ENCODE data around the gene MCRIP1. TPM values are rescaled to one million over a fixed set of nuclear protein-coding genes. Genes with fewer than 3 reads are reported as not detected.

MCRIP1 gene
- total and polyA plus RNA-seq, 2 experiments from 2014 or later, result 66.1 to 118 TPM

DNA sequence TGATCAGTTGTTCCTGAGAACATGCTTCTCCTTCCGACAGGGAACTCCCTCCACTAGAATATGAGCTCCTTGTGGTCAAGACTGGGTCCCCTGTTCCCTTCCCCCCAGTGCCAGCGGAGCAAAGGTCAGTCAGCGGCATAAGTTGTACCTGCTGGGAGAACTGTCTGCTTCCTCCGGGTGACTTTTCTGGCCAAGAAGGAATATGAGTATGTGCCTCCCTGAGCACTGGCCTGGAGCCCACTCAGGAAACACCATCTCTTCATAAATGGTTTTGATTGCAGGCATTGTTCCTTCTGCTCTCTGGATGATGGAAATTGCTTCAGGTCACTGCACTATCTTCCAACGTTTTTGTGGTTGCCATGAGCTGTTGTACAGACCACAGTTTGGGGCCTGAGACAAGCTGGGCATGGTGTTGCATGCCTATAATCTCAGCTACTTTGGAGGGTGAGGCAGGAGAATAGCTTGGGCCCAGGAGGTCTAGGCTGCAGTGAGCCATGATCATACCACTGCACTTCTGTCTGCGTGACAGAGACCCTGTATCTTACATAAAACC, 30.1 kb upstream of the MCRIP1 start:
- H3K9me2 ChIP-seq (replicated peaks; ENCODE audit: insufficient read depth), result no peaks in the 10 kb centered on the region
- H2AFZ ChIP-seq, result no peak overlapping the region
- no peaks in the 10 kb centered on the region for H3K9me3 ChIP-seq (ENCODE audit: low read depth)
- H3K79me2 ChIP-seq, result peaks cover 68% of the 10 kb centered on the region
- no peak for DNase-seq (ENCODE audit: low spot score)
- 93% methylated on average over 6 of the region's 6 CpGs for WGBS (ENCODE audit: low lambda C conversion rate, missing lambda C conversion rate)
- peak overlapping the region; percentile 96 for H3K4me2 ChIP-seq
- H3K27me3 ChIP-seq, result no peaks in the 10 kb centered on the region
- no peaks in the 10 kb centered on the region for H3K36me3 ChIP-seq (replicated peaks; ENCODE audit: insufficient read depth, low read depth)
- peaks cover 25% of the 10 kb centered on the region for H4K20me1 ChIP-seq (ENCODE audit: insufficient read depth, poor library complexity, severe bottlenecking)
- no peak overlapping the region for H3K4me3 ChIP-seq
- peak overlapping the region; percentile 26 for H3K27ac ChIP-seq
- TF ChIP-seq EZH2phosphoT487 (IDR thresholded peaks at IDR 0.05; ENCODE audit: low read depth, severe bottlenecking, unreplicated experiment) (no peak), EZH2 (IDR thresholded peaks at IDR 0.05; ENCODE audit: borderline replicate concordance) (no peak)
- TF ChIP-seq, protein P1, sequence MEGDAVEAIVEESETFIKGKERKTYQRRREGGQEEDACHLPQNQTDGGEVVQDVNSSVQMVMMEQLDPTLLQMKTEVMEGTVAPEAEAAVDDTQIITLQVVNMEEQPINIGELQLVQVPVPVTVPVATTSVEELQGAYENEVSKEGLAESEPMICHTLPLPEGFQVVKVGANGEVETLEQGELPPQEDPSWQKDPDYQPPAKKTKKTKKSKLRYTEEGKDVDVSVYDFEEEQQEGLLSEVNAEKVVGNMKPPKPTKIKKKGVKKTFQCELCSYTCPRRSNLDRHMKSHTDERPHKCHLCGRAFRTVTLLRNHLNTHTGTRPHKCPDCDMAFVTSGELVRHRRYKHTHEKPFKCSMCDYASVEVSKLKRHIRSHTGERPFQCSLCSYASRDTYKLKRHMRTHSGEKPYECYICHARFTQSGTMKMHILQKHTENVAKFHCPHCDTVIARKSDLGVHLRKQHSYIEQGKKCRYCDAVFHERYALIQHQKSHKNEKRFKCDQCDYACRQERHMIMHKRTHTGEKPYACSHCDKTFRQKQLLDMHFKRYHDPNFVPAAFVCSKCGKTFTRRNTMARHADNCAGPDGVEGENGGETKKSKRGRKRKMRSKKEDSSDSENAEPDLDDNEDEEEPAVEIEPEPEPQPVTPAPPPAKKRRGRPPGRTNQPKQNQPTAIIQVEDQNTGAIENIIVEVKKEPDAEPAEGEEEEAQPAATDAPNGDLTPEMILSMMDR (IDR thresholded peaks at IDR 0.05; ENCODE audit: poor library complexity), result no peak
- H3K4me1 ChIP-seq (ENCODE audit: insufficient read depth), result peaks cover 48% of the 10 kb centered on the region

DNA sequence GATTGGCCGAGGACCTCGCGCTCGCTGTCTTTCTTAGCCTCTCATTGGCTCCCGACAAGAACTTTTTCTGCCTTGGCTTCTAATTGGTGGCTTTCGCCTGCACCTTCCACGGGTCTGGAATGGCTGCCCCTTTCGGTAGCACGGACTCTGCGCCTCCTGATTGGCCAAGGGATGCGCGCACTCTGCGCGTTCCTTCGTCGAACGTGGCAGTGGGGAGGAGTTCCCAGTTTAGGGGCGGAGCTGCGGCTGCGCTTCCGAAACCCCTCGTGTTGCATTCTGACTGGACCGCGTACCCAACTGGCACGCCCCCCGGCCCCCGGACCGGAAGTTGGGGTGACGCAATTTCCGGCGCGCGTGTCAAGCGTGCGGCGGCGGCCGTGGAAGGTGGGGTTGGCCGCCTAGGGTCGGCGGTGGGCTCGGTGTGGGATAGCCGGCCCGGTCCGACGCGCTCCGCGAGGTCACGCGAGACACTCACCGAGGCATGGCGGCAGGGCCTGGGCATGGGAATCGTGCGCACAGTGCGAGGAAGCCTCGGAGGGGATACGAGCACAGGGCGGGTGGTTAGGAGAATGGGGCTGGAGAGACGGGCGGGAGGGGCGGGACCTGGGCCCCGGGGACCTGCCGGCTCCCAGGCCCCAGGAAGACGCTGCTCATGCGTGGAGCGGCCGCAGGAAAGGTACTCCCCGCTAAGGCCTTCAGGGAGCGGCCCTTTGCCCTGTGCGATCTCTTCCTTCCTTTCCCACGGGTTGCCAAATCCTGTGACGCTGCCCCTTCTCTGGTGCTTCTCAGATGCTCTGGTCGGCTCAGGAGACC, 27.9 kb upstream of the MCRIP1 start:
- Histone ChIP-seq H3K27ac (peak overlapping the region; percentile 91), H4K20me1 (ENCODE audit: insufficient read depth, poor library complexity, severe bottlenecking) (peaks cover 44% of the 10 kb centered on the region), H3K79me2 (peaks cover 89% of the 10 kb centered on the region), H3K4me1 (ENCODE audit: insufficient read depth) (peaks cover 29% of the 10 kb centered on the region), H2AFZ (peak overlapping the region; percentile 12), H3K27me3 (no peaks in the 10 kb centered on the region), H3K4me2 (peak overlapping the region; percentile 96), H3K9me2 (replicated peaks; ENCODE audit: insufficient read depth) (no peaks in the 10 kb centered on the region), H3K9me3 (ENCODE audit: low read depth) (no peaks in the 10 kb centered on the region), H3K4me3 (peak overlapping the region; percentile 2), H3K36me3 (replicated peaks; ENCODE audit: insufficient read depth, low read depth) (no peaks in the 10 kb centered on the region)
- DNase-seq (ENCODE audit: low spot score), result peak; percentile 100
- under 1% methylated on average over 69 of the region's 74 CpGs for WGBS (ENCODE audit: low lambda C conversion rate, missing lambda C conversion rate)
- no peak for TF ChIP-seq EZH2phosphoT487 (IDR thresholded peaks at IDR 0.05; ENCODE audit: low read depth, severe bottlenecking, unreplicated experiment)
- TF ChIP-seq, protein P1 (IDR thresholded peaks at IDR 0.05; ENCODE audit: poor library complexity), result no peak
- TF ChIP-seq EZH2 (IDR thresholded peaks at IDR 0.05; ENCODE audit: borderline replicate concordance), result no peak

DNA sequence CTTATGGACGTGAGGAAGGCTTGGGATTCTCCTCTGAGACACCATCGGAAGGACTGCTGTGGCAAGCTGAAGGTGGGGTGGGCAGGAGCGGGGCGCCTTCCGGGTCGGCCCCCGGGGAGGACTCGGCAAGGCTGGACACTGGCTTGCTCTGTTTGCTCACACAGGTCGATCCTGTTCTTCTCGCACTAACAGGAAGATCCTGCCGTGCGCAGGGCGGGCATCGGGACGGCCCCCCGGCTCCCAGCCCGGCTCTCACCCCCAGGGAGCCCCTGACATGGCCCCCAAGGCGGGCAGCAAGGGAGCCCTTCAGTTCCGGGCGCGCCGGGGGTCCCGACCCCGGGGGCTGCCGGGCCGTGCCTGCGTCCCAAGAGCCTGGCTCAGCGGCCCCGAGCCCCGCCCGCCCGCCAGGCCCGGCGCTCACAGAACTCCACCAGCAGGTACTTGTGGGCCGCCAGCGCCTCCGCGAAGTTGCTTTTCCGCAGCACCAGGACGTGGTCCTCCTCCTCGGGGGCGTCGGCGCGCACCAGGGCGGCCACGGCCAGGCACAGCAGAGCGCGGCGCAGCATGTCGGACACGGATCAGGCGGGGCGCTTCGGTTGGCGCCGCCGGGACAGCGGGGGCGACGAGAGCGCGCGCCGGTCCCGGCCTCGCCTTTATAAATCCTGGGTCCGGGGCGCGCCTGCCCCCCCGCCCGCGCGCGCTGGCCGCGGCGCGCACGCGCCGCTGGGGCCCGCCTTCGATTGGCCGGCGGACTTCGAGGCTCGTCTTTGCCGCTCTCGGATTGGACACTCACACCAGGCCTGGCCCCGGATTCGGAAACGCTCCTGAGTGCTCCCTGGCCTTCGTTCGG, 27.0 kb upstream of the MCRIP1 start, which contains the start of gene P4HB:
Gene P4HB (minus strand): TSS at position 630 of the 850 bp plus-strand sequence. CDS start 64 bp downstream, at position 566.
- Histone ChIP-seq H3K4me3 (peak within 1 kb of the TSS; percentile 97), H3K4me1 (ENCODE audit: insufficient read depth) (peaks cover 27% of the 10 kb centered on the region), H2AFZ (peak within 1 kb of the TSS; percentile 12), H3K27ac (peak within 1 kb of the TSS; percentile 91), H3K9me2 (replicated peaks; ENCODE audit: insufficient read depth) (no peaks in the 10 kb centered on the region), H3K36me3 (replicated peaks; ENCODE audit: insufficient read depth, low read depth) (no peaks in the 10 kb centered on the region), H3K9me3 (ENCODE audit: low read depth) (no peaks in the 10 kb centered on the region), H3K27me3 (no peaks in the 10 kb centered on the region), H3K79me2 (peaks cover 88% of the 10 kb centered on the region), H3K4me2 (peak within 1 kb of the TSS; percentile 96), H4K20me1 (ENCODE audit: insufficient read depth, poor library complexity, severe bottlenecking) (peaks cover 42% of the 10 kb centered on the region)
- WGBS (ENCODE audit: low lambda C conversion rate, missing lambda C conversion rate), result 1% methylated on average over 52 of the region's 95 CpGs
- TF ChIP-seq EZH2phosphoT487 (IDR thresholded peaks at IDR 0.05; ENCODE audit: low read depth, severe bottlenecking, unreplicated experiment) (no peak), EZH2 (IDR thresholded peaks at IDR 0.05; ENCODE audit: borderline replicate concordance) (no peak)
- TF ChIP-seq, protein P1 (IDR thresholded peaks at IDR 0.05; ENCODE audit: poor library complexity), result no peak
- no peak for DNase-seq (ENCODE audit: low spot score)
